Measurements from ENCODE around the gene RHOV. TPM values are rescaled to one million over a fixed set of nuclear protein-coding genes. Genes with fewer than 3 reads are reported as not detected.

RHOV gene
- total and polyA plus RNA-seq, 10 of the 15 experiments (the other 5 are each of a cell fraction or from before 2014, with no cell fraction given) = 0.24 to 39.3 (median 9.3) TPM

DNA sequence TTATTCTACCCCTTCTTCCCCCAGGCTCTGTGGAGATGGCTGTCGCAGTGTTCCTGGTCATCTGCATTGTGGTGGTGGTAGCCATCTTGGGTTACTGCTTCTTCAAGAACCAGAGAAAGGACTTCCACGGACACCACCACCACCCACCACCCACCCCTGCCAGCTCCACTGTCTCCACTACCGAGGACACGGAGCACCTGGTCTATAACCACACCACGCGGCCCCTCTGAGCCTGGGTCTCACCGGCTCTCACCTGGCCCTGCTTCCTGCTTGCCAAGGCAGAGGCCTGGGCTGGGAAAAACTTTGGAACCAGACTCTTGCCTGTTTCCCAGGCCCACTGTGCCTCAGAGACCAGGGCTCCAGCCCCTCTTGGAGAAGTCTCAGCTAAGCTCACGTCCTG, 17.3 kb downstream of the RHOV start:
- RAD21 ChIA-PET (ENCODE audit: unreplicated experiment) = interaction anchor here (0.6 to 4.0 kb wide), 7 partner anchors 11 to 181 kb away, joined by 3 to 41 read pairs (median 4); partner anchors contain the start of genes C15orf62 and SPINT1
- no peaks in the 10 kb centered on the region for H3K79me2 ChIP-seq (ENCODE audit: control insufficient read depth, insufficient read depth, low read length)
- FAIRE-seq (no peak), ATAC-seq (no peak), DNase-seq (ENCODE audit: low read depth, low spot score) (no peak)
- no peaks in the 10 kb centered on the region for H3K9me3 ChIP-seq (replicated peaks; ENCODE audit: control insufficient read depth, insufficient read depth, low read length)
- H3K27ac ChIP-seq (ENCODE audit: control insufficient read depth, insufficient read depth) = no peak overlapping the region
- TF ChIP-seq, protein P1, sequence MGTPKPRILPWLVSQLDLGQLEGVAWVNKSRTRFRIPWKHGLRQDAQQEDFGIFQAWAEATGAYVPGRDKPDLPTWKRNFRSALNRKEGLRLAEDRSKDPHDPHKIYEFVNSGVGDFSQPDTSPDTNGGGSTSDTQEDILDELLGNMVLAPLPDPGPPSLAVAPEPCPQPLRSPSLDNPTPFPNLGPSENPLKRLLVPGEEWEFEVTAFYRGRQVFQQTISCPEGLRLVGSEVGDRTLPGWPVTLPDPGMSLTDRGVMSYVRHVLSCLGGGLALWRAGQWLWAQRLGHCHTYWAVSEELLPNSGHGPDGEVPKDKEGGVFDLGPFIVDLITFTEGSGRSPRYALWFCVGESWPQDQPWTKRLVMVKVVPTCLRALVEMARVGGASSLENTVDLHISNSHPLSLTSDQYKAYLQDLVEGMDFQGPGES (IDR thresholded peaks at IDR 0.05) = no peak
- TF ChIP-seq HDAC2 (IDR thresholded peaks at IDR 0.05) (no peak), CHD2 (IDR thresholded peaks at IDR 0.05; ENCODE audit: borderline replicate concordance, low read depth, low read length) (no peak), SREBF1 (IDR thresholded peaks at IDR 0.05; ENCODE audit: low read length) (no peak), ASH2L (IDR thresholded peaks at IDR 0.05; ENCODE audit: borderline replicate concordance, low read depth) (no peak), JUND (IDR thresholded peaks at IDR 0.05; ENCODE audit: low read depth, low read length) (no peak), JUNB (IDR thresholded peaks at IDR 0.05) (no peak), ZNF384 (IDR thresholded peaks at IDR 0.05; ENCODE audit: borderline replicate concordance, low read depth, low read length) (no peak), SUZ12 (IDR thresholded peaks at IDR 0.05; ENCODE audit: unreplicated experiment) (no peak)
- TF ChIP-seq, protein P2, sequence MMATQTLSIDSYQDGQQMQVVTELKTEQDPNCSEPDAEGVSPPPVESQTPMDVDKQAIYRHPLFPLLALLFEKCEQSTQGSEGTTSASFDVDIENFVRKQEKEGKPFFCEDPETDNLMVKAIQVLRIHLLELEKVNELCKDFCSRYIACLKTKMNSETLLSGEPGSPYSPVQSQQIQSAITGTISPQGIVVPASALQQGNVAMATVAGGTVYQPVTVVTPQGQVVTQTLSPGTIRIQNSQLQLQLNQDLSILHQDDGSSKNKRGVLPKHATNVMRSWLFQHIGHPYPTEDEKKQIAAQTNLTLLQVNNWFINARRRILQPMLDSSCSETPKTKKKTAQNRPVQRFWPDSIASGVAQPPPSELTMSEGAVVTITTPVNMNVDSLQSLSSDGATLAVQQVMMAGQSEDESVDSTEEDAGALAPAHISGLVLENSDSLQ (IDR thresholded peaks at IDR 0.05) = no peak
- TF ChIP-seq, protein P3, sequence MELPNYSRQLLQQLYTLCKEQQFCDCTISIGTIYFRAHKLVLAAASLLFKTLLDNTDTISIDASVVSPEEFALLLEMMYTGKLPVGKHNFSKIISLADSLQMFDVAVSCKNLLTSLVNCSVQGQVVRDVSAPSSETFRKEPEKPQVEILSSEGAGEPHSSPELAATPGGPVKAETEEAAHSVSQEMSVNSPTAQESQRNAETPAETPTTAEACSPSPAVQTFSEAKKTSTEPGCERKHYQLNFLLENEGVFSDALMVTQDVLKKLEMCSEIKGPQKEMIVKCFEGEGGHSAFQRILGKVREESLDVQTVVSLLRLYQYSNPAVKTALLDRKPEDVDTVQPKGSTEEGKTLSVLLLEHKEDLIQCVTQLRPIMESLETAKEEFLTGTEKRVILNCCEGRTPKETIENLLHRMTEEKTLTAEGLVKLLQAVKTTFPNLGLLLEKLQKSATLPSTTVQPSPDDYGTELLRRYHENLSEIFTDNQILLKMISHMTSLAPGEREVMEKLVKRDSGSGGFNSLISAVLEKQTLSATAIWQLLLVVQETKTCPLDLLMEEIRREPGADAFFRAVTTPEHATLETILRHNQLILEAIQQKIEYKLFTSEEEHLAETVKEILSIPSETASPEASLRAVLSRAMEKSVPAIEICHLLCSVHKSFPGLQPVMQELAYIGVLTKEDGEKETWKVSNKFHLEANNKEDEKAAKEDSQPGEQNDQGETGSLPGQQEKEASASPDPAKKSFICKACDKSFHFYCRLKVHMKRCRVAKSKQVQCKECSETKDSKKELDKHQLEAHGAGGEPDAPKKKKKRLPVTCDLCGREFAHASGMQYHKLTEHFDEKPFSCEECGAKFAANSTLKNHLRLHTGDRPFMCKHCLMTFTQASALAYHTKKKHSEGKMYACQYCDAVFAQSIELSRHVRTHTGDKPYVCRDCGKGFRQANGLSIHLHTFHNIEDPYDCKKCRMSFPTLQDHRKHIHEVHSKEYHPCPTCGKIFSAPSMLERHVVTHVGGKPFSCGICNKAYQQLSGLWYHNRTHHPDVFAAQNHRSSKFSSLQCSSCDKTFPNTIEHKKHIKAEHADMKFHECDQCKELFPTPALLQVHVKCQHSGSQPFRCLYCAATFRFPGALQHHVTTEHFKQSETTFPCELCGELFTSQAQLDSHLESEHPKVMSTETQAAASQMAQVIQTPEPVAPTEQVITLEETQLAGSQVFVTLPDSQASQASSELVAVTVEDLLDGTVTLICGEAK (IDR thresholded peaks at IDR 0.05; ENCODE audit: borderline replicate concordance) = no peak
- SMC1A ChIA-PET (ENCODE audit: uncharacterized antibody, unreplicated experiment) = interaction anchor here (1.0 to 8.5 kb wide), 11 partner anchors 9 to 162 kb away, joined by 3 to 290 read pairs (median 15); partner anchors contain the start of genes PPP1R14D, RAD51, RHOV and SPINT1
- H3K36me3 ChIP-seq (ENCODE audit: control insufficient read depth in 2 of 2, insufficient read depth in 2 of 2, low read length in 1 of 2) = peaks cover 0 to 2% of the 10 kb centered on the region in 2 experiments; a peak in 2 of 4 replicates
- H3K4me3 ChIP-seq = no peak overlapping the region
- H3K4me2 ChIP-seq (ENCODE audit: control insufficient read depth, insufficient read depth) = no peak overlapping the region
- CTCF ChIA-PET = interaction anchor here (0.6 to 7.5 kb wide), 13 partner anchors 10 to 1105 kb away, joined by 3 to 140 read pairs (median 5); partner anchors contain the start of genes DNAJC17, SPINT1 and ZFYVE19
- H3K27me3 ChIP-seq (replicated peaks in 1 of 2; ENCODE audit: control insufficient read depth in 2 of 2, insufficient read depth in 2 of 2, low read length in 1 of 2) = no peaks in the 10 kb centered on the region
- no peak overlapping the region for H2AFZ ChIP-seq (ENCODE audit: control insufficient read depth, low read depth, low read length)
- H4K20me1 ChIP-seq (ENCODE audit: control insufficient read depth, insufficient read depth) = no peaks in the 10 kb centered on the region
- BruUV-seq (replicated peaks) = no TSS peak
- intact Hi-C loops (cut with micrococcal nuclease; ENCODE audit: unreplicated experiment) = loop anchor here (1.0 kb wide), 1 partner anchor 38 kb away; the partner anchor contains the start of gene VPS18
- no peak overlapping the region for H3K9ac ChIP-seq (ENCODE audit: control insufficient read depth, insufficient read depth, low read length)
- in situ Hi-C loops (cut with MboI) = loop anchor here (5.0 kb wide), 1 partner anchor 36 kb away; the partner anchor contains the start of gene VPS18
- POLR2A ChIA-PET = interaction anchor here (1.9 to 2.5 kb wide), 2 partner anchors 9 to 46 kb away, joined by 4 to 17 read pairs; no protein-coding TSS in a partner anchor
- H3K4me1 ChIP-seq (ENCODE audit: control insufficient read depth, insufficient read depth, low read length) = peaks cover 4% of the 10 kb centered on the region
- 30% methylated on average over 8 of the region's 8 CpGs for whole genome bisulfite sequencing (ENCODE audit: insufficient coverage, insufficient replicate concordance, low lambda C conversion rate, missing lambda C conversion rate)
